Gastroesophageal sphincter (tissue), 3 donors: ENCODE results near the gene CLEC11A.

Experiments used
- EP300 ChIP-seq: sonication (generic); formaldehyde crosslinking; IDR thresholded peaks from one replicate; pipeline ENCODE4 v1.6.1; 2017; ENCODE audit warnings: antibody characterized with exemption, mild to moderate bottlenecking
- POLR2A ChIP-seq, 2 donors: fragments of 450-650 bp; IDR thresholded peaks; one replicate each; pipeline ENCODE4 v1.6.1; 2017; ENCODE audit warnings: antibody characterized with exemption in 2 of 2, mild to moderate bottlenecking in 2 of 2, moderate library complexity in 1 of 2
- POLR2AphosphoS5 ChIP-seq: sonication (generic); formaldehyde crosslinking; IDR thresholded peaks from one replicate; pipeline ENCODE4 v1.6.1; 2017; ENCODE audit warnings: antibody characterized with exemption
- TF ChIP-seq, protein P1 (sequence below), 4 experiments: fragments of 200-600 bp in 2 of 4; fragments of 450-650 bp in 2 of 4; sonication (generic) in 1 of 4; IDR thresholded peaks; one replicate each; pipeline ENCODE4 v1.5.1; 2017 to 2019; ENCODE audit warnings: antibody characterized with exemption in 4 of 4, mild to moderate bottlenecking in 2 of 4, moderate library complexity in 2 of 4

DNA sequence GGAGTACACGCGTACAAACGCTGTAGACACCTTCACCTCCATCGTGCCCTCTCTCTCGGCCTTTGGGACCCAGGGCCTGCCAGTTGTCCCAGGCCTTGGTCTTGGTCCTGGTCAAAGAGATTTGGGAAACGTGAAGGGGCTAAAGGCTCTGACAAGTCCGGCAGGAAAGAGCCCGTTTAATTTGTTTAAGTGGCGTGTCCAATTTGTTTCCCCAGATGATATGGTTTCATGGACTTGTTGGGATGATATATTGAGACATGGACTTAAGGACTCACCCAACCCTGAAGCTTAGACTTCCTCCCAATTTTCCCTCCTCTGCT, 2.7 kb downstream of the CLEC11A start:
- TF ChIP-seq, protein P1, sequence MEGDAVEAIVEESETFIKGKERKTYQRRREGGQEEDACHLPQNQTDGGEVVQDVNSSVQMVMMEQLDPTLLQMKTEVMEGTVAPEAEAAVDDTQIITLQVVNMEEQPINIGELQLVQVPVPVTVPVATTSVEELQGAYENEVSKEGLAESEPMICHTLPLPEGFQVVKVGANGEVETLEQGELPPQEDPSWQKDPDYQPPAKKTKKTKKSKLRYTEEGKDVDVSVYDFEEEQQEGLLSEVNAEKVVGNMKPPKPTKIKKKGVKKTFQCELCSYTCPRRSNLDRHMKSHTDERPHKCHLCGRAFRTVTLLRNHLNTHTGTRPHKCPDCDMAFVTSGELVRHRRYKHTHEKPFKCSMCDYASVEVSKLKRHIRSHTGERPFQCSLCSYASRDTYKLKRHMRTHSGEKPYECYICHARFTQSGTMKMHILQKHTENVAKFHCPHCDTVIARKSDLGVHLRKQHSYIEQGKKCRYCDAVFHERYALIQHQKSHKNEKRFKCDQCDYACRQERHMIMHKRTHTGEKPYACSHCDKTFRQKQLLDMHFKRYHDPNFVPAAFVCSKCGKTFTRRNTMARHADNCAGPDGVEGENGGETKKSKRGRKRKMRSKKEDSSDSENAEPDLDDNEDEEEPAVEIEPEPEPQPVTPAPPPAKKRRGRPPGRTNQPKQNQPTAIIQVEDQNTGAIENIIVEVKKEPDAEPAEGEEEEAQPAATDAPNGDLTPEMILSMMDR (IDR thresholded peaks at IDR 0.05): no peak
- no peak for TF ChIP-seq POLR2AphosphoS5
- TF ChIP-seq POLR2A (IDR thresholded peaks at IDR 0.05): no peak
- no peak for TF ChIP-seq EP300
